Upper lobe of left lung (tissue), 6 donors: ENCODE results near the gene AHDC1. TPM values are rescaled to one million over a fixed set of nuclear protein-coding genes. Genes with fewer than 3 reads are reported as not detected.
A peak's percentile ranks its signal among the peaks of the same experiment; 100 is the strongest.

ENCODE experiments used
- ATAC-seq, 2 donors: fragments of 200-7000 bp; cut with Tn5 transposase; one replicate each; pipeline ENCODE4 v1.9.1; 2022; ENCODE audit warnings: mild to moderate bottlenecking in 2 of 2, moderate library complexity in 2 of 2; ENCODE audit not compliant: low FRiP score in 2 of 2
- DNase-seq, 2 donors: peaks; one replicate each; pipeline ENCODE4 v3.0.0-alpha.2; 2019 to 2020
- H3K27ac ChIP-seq, 4 donors: fragments of 200-600 bp; sonication (generic); one replicate each; pipeline ENCODE4 v1.5.1; 2016 to 2019
- H3K27me3 ChIP-seq, 4 donors: fragments of 200-600 bp; sonication (generic); one replicate each; pipeline ENCODE4 v1.5.1; 2017 to 2019
- H3K36me3 ChIP-seq, 4 donors: fragments of 200-600 bp; sonication (generic); one replicate each; pipeline ENCODE4 v1.5.1; 2016 to 2019
- H3K4me1 ChIP-seq, 4 donors: fragments of 200-600 bp; sonication (generic); one replicate each; pipeline ENCODE4 v1.5.1; 2018 to 2019
- H3K4me3 ChIP-seq, 4 donors: fragments of 200-600 bp; sonication (generic); one replicate each; pipeline ENCODE4 v1.5.1; 2017 to 2019; ENCODE audit warnings: mild to moderate bottlenecking in 2 of 4, moderate library complexity in 1 of 4
- H3K9me3 ChIP-seq, 4 donors: fragments of 200-600 bp; sonication (generic); one replicate each; pipeline ENCODE4 v1.5.1; 2018 to 2019
- EP300 ChIP-seq, 4 donors: sonication (generic); formaldehyde crosslinking; IDR thresholded peaks; one replicate each; pipeline ENCODE4 v1.5.1; 2017; ENCODE audit warnings: antibody characterized with exemption in 4 of 4, control low read depth in 2 of 4
- POLR2A ChIP-seq, 4 donors: fragments of 450-650 bp; IDR thresholded peaks; one replicate each; pipeline ENCODE4 v1.5.1; 2016 to 2017; ENCODE audit warnings: antibody characterized with exemption in 4 of 4, mild to moderate bottlenecking in 2 of 4
- POLR2AphosphoS5 ChIP-seq, 2 donors: sonication (generic); formaldehyde crosslinking; IDR thresholded peaks; one replicate each; pipeline ENCODE4 v1.5.1; 2017; ENCODE audit warnings: antibody characterized with exemption in 2 of 2
- WGBS, 2 donors: methylation state at CpG; one replicate each; pipeline ENCODE4 v1.1.5; 2017 to 2018; 5-methylcytosine and 5-hydroxymethylcytosine counted together
- total RNA-seq, 6 donors: library from RNA; depleted of rRNA in 4 of 6; stranded (reverse); fragments of >200 nt in 4 of 6; gene quantifications; one replicate each; pipeline versions ENCODE4 v1.1.0 to v1.2.1, GENCODE V29; 2016 to 2021
- TF ChIP-seq, protein P1 (sequence below), 6 experiments: fragments of 450-650 bp in 4 of 6; fragments of 200-600 bp in 2 of 6; sonication (generic) in 2 of 6; IDR thresholded peaks; one replicate each; pipeline ENCODE4 v1.5.1; 2016 to 2019; ENCODE audit warnings: antibody characterized with exemption in 6 of 6
- donor health status: DM: no; HTN: no; CAD: no; lungs with moderate emphysema.
- donor health status: DM: no; HTN: yes; CAD: no; lungs with severe emphysema.

The AHDC1 gene
- total RNA-seq, 6 donors from 2014 or later, result 10.8 to 43.4 (median 26.2) TPM

DNA sequence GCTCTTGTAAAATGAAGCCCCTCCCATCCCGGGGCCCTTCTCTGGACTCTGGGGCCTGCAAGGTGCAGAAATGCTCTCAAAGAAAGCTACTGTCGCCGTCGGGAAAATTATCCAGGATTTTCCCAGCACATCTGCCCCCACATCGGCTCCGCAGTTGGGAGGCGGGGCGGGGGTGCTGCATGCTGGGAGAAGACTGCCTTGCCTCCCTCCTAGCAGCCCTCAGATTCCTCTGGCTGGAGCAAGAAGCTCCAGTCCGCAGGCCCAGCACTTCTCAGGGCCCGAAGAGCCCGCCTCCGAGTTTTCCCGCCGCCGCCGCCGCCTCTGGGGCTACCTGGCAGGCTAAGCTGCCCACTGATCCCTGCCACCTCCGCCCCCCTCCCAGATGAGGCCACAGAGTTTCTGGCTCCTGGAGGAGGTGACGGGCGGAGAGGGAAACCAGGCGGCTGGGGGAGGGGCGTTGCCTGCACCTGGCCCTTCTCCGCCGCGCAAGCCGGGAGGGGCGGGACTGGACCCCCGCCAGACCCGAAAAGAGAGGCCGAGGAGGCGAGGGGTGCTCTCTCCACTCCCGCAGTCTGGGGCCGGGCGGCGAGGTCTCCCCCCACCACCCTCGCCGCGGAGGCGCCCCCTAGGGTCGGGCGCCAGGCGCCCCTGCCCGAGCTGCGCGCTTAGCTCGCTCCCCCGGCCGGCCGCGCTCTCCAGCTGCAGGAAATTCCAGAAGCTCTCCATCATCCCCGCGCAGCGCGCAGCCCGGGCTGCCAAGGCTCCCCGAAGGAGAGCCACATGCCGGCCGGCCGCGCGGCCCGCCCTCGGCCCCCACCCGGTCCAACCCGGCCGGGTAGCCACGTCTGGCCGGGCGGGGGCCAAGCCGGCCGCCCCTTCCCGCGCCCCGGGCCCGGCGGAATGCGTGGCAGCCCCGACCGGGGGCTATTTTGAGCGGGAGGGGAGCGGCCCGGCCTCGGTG is 28.8 kb downstream of the AHDC1 start:
- Histone ChIP-seq H3K36me3 (no peaks in the 10 kb centered on the region), H3K4me1 (peaks cover 65 to 81% (median 72%) of the 10 kb centered on the region in 4 donors), H3K27ac (peak overlapping the region; percentile 87 to 92 (median 90)), H3K4me3 (peak overlapping the region; percentile 16 to 61 (median 48)), H3K9me3 (no peaks in the 10 kb centered on the region), H3K27me3 (no peaks in the 10 kb centered on the region)
- peak in 3 of 4 donors; percentile 8 to 45 (median 21) for TF ChIP-seq POLR2A (IDR thresholded peaks at IDR 0.05)
- no peak for TF ChIP-seq POLR2AphosphoS5 (IDR thresholded peaks at IDR 0.05)
- TF ChIP-seq, protein P1, sequence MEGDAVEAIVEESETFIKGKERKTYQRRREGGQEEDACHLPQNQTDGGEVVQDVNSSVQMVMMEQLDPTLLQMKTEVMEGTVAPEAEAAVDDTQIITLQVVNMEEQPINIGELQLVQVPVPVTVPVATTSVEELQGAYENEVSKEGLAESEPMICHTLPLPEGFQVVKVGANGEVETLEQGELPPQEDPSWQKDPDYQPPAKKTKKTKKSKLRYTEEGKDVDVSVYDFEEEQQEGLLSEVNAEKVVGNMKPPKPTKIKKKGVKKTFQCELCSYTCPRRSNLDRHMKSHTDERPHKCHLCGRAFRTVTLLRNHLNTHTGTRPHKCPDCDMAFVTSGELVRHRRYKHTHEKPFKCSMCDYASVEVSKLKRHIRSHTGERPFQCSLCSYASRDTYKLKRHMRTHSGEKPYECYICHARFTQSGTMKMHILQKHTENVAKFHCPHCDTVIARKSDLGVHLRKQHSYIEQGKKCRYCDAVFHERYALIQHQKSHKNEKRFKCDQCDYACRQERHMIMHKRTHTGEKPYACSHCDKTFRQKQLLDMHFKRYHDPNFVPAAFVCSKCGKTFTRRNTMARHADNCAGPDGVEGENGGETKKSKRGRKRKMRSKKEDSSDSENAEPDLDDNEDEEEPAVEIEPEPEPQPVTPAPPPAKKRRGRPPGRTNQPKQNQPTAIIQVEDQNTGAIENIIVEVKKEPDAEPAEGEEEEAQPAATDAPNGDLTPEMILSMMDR (IDR thresholded peaks at IDR 0.05), result peak in 3 of 6 experiments; percentile 22 to 53 (median 23)
- ATAC-seq, result peak; percentile 75 to 90
- peak; percentile 80 to 94 for DNase-seq
- 29 to 53% methylated on average over 16 to 63 of the region's 83 CpGs for WGBS, 2 donors

DNA sequence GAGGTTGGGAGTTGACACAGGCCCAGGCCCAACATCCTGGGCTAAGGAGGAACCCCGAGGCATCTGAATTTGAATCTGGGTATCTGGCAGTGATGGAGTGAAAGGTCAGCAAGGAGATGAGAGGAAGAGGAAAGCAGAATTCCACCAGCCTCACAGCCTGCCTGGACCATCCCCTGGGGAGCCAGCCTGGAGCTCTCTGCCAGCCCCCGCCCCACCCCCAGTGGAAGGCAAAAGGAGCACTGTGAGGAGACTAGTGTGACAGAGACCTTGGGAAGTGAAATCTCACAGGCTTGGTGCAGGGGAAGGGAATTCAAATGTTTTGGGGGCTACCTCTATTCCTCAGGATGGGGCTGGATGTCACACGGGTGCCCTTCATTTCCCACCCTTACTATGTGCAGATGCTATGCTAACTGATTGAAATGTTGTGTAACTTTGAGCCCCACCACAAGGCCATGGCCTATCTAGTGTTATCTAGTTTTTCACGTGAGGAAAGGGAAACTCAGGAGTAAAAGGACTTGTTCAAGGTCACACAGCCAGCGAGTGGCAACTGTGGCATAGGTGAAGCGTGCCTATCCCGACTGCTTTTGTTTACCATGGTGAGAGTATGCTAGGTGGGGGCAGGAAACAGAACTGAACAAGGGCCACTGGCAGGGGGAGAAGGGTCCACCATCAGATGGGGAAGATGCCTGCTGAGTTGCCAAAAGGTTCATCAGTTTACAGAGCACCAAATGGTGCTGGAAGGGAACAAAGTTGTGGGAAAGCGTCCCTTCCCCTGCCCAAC is 29.8 kb downstream of the AHDC1 start:
- ATAC-seq (no peak), DNase-seq (no peak)
- Histone ChIP-seq H3K4me3 (no peak overlapping the region), H3K9me3 (no peaks in the 10 kb centered on the region), H3K4me1 (peaks cover 67 to 91% (median 78%) of the 10 kb centered on the region in 4 donors), H3K27ac (peak overlapping the region; percentile 87 to 92 (median 90)), H3K36me3 (no peaks in the 10 kb centered on the region), H3K27me3 (no peaks in the 10 kb centered on the region)
- no peak for TF ChIP-seq POLR2AphosphoS5 (IDR thresholded peaks at IDR 0.05)
- TF ChIP-seq, protein P1 (IDR thresholded peaks at IDR 0.05), result no peak
- 61 to 63% methylated on average over 8 of the region's 8 CpGs for WGBS, 2 donors

DNA sequence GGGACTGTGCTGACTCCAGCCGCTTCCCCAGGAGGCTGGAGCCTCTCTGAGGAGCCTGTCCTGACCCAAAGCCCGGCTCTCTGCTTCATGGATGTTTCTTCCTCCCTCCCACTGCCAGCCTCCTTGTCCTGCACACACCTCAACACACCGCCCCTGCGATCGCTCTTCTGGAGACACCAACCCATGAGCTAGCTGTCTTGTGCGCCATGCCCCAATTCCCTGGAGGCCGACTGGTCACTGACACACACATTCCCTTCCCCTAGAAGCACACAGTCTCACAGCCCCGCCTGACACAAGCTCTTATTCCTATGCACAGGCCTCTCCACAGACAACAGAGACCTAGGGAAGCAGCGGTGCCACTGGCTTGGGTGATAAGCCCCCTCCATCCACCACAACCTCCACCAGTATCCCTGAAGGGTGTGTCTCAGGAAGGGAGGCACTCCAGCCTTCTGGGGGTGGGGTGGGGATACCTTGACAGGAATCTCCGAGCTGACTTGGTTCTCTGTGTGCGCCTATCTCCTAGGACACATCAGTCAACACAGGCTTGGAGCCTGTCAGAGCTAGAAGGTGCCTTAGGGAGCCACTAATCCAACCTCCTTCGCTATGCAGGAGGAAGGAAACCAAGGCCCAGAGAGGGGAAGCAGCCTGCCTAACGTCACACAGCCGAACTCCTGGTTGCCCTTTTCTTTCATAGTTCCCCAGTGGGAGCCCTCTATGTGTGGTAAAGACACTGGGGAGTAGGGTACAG is 31.1 kb downstream of the AHDC1 start:
- no peak for ATAC-seq
- Histone ChIP-seq H3K4me3 (no peak overlapping the region), H3K36me3 (no peaks in the 10 kb centered on the region), H3K27ac (peak overlapping the region; percentile 42 to 92 (median 84)), H3K9me3 (no peaks in the 10 kb centered on the region), H3K27me3 (no peaks in the 10 kb centered on the region), H3K4me1 (peaks cover 73 to 97% (median 88%) of the 10 kb centered on the region in 4 donors)
- WGBS, 2 donors, result 71 to 87% methylated on average over 12 to 14 of the region's 14 CpGs
- TF ChIP-seq, protein P1 (IDR thresholded peaks at IDR 0.05), result no peak
- TF ChIP-seq POLR2AphosphoS5 (IDR thresholded peaks at IDR 0.05) (no peak), POLR2A (IDR thresholded peaks at IDR 0.05) (no peak), EP300 (IDR thresholded peaks at IDR 0.05) (no peak)
- DNase-seq, result no peak

DNA sequence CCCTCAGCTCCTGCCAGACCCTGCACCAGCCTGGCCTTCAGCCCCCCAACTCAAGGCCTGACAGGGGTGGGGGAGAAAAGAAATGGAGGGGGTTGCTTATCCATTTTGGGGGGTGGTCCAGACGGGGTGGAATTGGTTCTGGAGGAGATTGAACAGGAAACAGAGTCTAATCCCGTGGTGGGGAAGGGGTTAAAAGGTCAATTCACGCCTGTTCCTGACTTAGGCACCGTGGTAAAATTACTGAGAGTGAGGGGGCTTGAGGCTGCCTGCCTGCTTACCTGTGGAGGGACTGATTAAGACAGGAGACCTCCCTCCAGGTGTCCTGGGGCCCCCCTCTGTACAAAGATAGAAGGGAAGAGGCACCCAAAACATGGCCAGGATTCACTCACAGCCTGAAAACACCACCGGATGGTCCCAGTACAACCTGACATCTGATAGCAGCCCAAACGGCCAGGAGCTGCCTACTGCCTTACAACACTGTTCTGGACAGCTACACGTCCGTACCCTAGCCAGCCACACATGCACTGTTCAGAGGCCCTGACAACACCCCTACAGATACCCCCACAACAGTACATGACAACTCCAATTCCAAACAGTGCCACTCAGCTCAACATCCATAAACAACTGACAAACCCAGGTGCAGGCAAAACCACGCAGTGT is 31.8 kb downstream of the AHDC1 start:
- DNase-seq (no peak), ATAC-seq (no peak)
- Histone ChIP-seq H3K4me1 (peaks cover 73 to 97% (median 87%) of the 10 kb centered on the region in 4 donors), H3K27ac (peak overlapping the region; percentile 52 to 92 (median 84)), H3K4me3 (no peak overlapping the region), H3K9me3 (no peaks in the 10 kb centered on the region), H3K27me3 (no peaks in the 10 kb centered on the region), H3K36me3 (no peaks in the 10 kb centered on the region)
- 39 to 41% methylated on average over 9 of the region's 9 CpGs for WGBS, 2 donors
- no peak for TF ChIP-seq POLR2AphosphoS5 (IDR thresholded peaks at IDR 0.05)
- no peak for TF ChIP-seq POLR2A (IDR thresholded peaks at IDR 0.05)
- no peak for TF ChIP-seq EP300 (IDR thresholded peaks at IDR 0.05)
- TF ChIP-seq, protein P1 (IDR thresholded peaks at IDR 0.05), result no peak
